SK-N-MC (cell line): ENCODE results near the gene ERICH2.

Experiments used
- EZH2 ChIP-seq: fragments of 200-600 bp; sonication (generic); IDR thresholded peaks from one replicate; pipeline ENCODE4 v1.6.1; 2017; ENCODE audit warnings: antibody characterized with exemption
- FOXP2 ChIP-seq: optimal IDR thresholded peaks from 2 replicates; pipeline ENCODE3; 2011; ENCODE audit warnings: mild to moderate bottlenecking, moderate library complexity; ENCODE audit not compliant: insufficient read depth; ENCODE audit errors: extremely low read length, control extremely low read depth
- POLR2AphosphoS5 ChIP-seq: IDR thresholded peaks from 2 replicates; pipeline ENCODE4 v1.6.1; 2012; ENCODE audit warnings: mild to moderate bottlenecking, low read depth, low read length, borderline replicate concordance

- TF ChIP-seq POLR2AphosphoS5 (no peak), EZH2 (no peak), FOXP2 (no peak)
These were observed 43.7 kb downstream of the ERICH2 start for GRCh38 chr2:170813611-170814532.
